Keratinocyte (primary cell): ENCODE results near the gene TPK1. TPM values are rescaled to one million over a fixed set of nuclear protein-coding genes. Genes with fewer than 3 reads are reported as not detected.
A peak's percentile ranks its signal among the peaks of the same experiment; 100 is the strongest.
"Not testable (repeated sequence)": the region's sequence is repeated elsewhere in the genome, so short reads cannot be mapped to it uniquely, and the experiment has no call there.

Experiments
- DNase-seq: peaks from one replicate; pipeline ENCODE4 v3.0.0-alpha.2; 2011; ENCODE audit warnings: low read depth, missing footprints, low spot score
- FAIRE-seq: peaks from 2 replicates; lab custom pipeline; 2011; peaks lifted over from hg19 to GRCh38; lab: Jason Lieb, UNC
- H2AFZ ChIP-seq: 2 replicates; pipeline ENCODE4 v1.6.0; 2012; ENCODE audit warnings: low read length, control low read depth, inconsistent platforms; ENCODE audit not compliant: control insufficient read depth
- H3K27ac ChIP-seq: 2 replicates; pipeline ENCODE4 v1.5.1; 2011; ENCODE audit warnings: low read length; ENCODE audit not compliant: control insufficient read depth, insufficient read depth
- H3K27me3 ChIP-seq: 3 replicates; pipeline ENCODE4 v1.6.0; 2011; ENCODE audit warnings: low read length; ENCODE audit not compliant: control insufficient read depth, insufficient read depth; ENCODE audit errors: extremely low read depth
- H3K36me3 ChIP-seq, 2 experiments: 2 replicates in 1 of 2; 3 replicates in 1 of 2; pipeline ENCODE4 v1.5.1; 2011; ENCODE audit warnings: low read length in 2 of 2, mild to moderate bottlenecking in 1 of 2; ENCODE audit not compliant: control insufficient read depth in 2 of 2, insufficient read depth in 2 of 2; ENCODE audit errors: extremely low read depth in 1 of 2
- H3K4me1 ChIP-seq: 3 replicates; pipeline ENCODE4 v1.5.1; 2011; ENCODE audit warnings: low read length; ENCODE audit not compliant: control insufficient read depth, insufficient read depth; ENCODE audit errors: extremely low read depth
- H3K4me2 ChIP-seq: 3 replicates; pipeline ENCODE4 v1.6.0; 2011; ENCODE audit warnings: low read depth, low read length; ENCODE audit not compliant: control insufficient read depth, insufficient read depth; ENCODE audit errors: extremely low read depth
- H3K4me3 ChIP-seq, 3 experiments: fragments of 200-600 bp in 1 of 3; sonication (generic) in 1 of 3; 2 replicates in 2 of 3; 3 replicates in 1 of 3; pipeline ENCODE4 v1.5.1; 2011 to 2016; ENCODE audit warnings: low read length in 3 of 3, mild to moderate bottlenecking in 3 of 3, control low read depth in 2 of 3, inconsistent platforms in 1 of 3, low read depth in 1 of 3, mixed read lengths in 1 of 3, mixed run types in 1 of 3, moderate library complexity in 1 of 3; ENCODE audit not compliant: control insufficient read depth in 2 of 3, insufficient read depth in 2 of 3; ENCODE audit errors: extremely low read depth in 1 of 3
- H3K79me2 ChIP-seq: 2 replicates; pipeline ENCODE4 v1.6.0; 2012; ENCODE audit warnings: low read length; ENCODE audit not compliant: control insufficient read depth, insufficient read depth
- H3K9ac ChIP-seq: 3 replicates; pipeline ENCODE4 v1.6.0; 2011; ENCODE audit warnings: low read length; ENCODE audit not compliant: control insufficient read depth, insufficient read depth; ENCODE audit errors: extremely low read depth
- H3K9me1 ChIP-seq: 3 replicates; pipeline ENCODE4 v1.6.0; 2011; ENCODE audit warnings: low read length; ENCODE audit not compliant: control insufficient read depth, insufficient read depth; ENCODE audit errors: extremely low read depth
- H3K9me3 ChIP-seq: 2 replicates; pipeline ENCODE4 v1.5.1; 2012; ENCODE audit warnings: low read depth, low read length; ENCODE audit not compliant: control insufficient read depth
- H4K20me1 ChIP-seq: 3 replicates; pipeline ENCODE4 v1.6.0; 2011; ENCODE audit warnings: low read length; ENCODE audit not compliant: control insufficient read depth, insufficient read depth; ENCODE audit errors: extremely low read depth
- EZH2 ChIP-seq: IDR thresholded peaks from one replicate; pipeline ENCODE4 v1.6.1; 2012; ENCODE audit warnings: inconsistent platforms, mild to moderate bottlenecking, low read length, moderate library complexity
- dilution Hi-C: fragments of 300-500 bp; cut with MboI; formaldehyde crosslinking; loops from one replicate; pipeline ENCODE4 v1.7.0; 2020; ENCODE audit warnings: low sequenced_read_pairs; ENCODE audit not compliant: extremely low pct_ligation_motif_present
- polyA plus RNA-seq, 5 experiments: library from polyadenylated mRNA; depleted of rRNA in 3 of 5; stranded (reverse) in 3 of 5; stranded (forward) in 1 of 5; unstranded in 1 of 5; fragments of >200 nt; gene quantifications; 1 replicate in 1 of 5; 2 replicates in 3 of 5; 3 replicates in 1 of 5; pipeline versions ENCODE4 v1.2.1 to v1.2.3, GENCODE V29; 2011 to 2012; ENCODE audit warnings: missing spikeins in 2 of 5, low read depth in 1 of 5, low replicate concordance in 1 of 5
- TF ChIP-seq, protein P1 (sequence below), 3 experiments: IDR thresholded peaks in 1 of 3; conservative IDR thresholded peaks in 1 of 3; optimal IDR thresholded peaks in 1 of 3; 2 replicates in 2 of 3; 3 replicates in 1 of 3; pipeline versions ENCODE3 to v1.5.1; 2011; ENCODE audit warnings: low read length in 3 of 3, mild to moderate bottlenecking in 3 of 3, moderate library complexity in 2 of 3, control low read depth in 1 of 3, inconsistent platforms in 1 of 3; ENCODE audit not compliant: insufficient read depth in 2 of 3; ENCODE audit errors: extremely low read depth in 1 of 3

TPK1 gene
- polyA plus RNA-seq, 1 donor (not counting 4 experiments of a cell fraction or from before 2014, with no cell fraction given), result 1.9 TPM

- no peak for FAIRE-seq
Observed at GRCh38 chr7:144428431-144428830, 407.4 kb downstream of the TPK1 start.

DNA sequence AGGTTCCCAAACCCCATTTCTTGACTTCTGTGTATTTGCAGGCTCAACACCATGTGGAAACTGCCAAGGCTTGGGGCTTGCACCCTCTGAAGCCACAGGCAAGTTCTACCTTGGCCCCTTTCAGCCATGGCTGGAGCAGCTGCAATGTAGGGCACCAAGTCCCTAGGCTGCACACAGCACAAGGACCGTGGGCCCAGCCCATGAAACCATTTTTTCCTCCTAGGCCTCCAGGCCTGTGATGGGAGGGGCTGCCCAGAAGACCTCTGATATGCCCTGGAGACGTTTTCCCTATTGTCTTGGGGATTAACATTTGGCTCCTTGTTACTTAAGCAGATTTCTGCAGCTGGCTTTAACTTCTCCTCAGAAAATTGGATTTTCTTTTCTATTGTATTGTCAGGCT is 408.3 kb downstream of the TPK1 start:
- H3K4me1 ChIP-seq, H3K4me2 ChIP-seq, H3K27ac ChIP-seq, H4K20me1 ChIP-seq, H3K36me3 ChIP-seq, H3K9me1 ChIP-seq, H3K79me2 ChIP-seq, H3K9me3 ChIP-seq, H3K4me3 ChIP-seq, H3K9ac ChIP-seq, H2AFZ ChIP-seq, dilution Hi-C loops, H3K27me3 ChIP-seq, DNase-seq, FAIRE-seq: not testable (repeated sequence)

More at GRCh38 chr7:144428431-144428830, 407.4 kb downstream of the TPK1 start:
- no peak overlapping the region for H3K9ac ChIP-seq
- H3K36me3 ChIP-seq, result no peaks in the 10 kb centered on the region
- H3K27me3 ChIP-seq, result no peaks in the 10 kb centered on the region
- no peaks in the 10 kb centered on the region for H3K4me1 ChIP-seq
- no peak overlapping the region for H3K4me3 ChIP-seq
- H3K27ac ChIP-seq, result no peak overlapping the region
- no peaks in the 10 kb centered on the region for H3K9me3 ChIP-seq
- no peaks in the 10 kb centered on the region for H3K9me1 ChIP-seq
- TF ChIP-seq EZH2, result no peak
- TF ChIP-seq, protein P1, sequence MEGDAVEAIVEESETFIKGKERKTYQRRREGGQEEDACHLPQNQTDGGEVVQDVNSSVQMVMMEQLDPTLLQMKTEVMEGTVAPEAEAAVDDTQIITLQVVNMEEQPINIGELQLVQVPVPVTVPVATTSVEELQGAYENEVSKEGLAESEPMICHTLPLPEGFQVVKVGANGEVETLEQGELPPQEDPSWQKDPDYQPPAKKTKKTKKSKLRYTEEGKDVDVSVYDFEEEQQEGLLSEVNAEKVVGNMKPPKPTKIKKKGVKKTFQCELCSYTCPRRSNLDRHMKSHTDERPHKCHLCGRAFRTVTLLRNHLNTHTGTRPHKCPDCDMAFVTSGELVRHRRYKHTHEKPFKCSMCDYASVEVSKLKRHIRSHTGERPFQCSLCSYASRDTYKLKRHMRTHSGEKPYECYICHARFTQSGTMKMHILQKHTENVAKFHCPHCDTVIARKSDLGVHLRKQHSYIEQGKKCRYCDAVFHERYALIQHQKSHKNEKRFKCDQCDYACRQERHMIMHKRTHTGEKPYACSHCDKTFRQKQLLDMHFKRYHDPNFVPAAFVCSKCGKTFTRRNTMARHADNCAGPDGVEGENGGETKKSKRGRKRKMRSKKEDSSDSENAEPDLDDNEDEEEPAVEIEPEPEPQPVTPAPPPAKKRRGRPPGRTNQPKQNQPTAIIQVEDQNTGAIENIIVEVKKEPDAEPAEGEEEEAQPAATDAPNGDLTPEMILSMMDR (optimal IDR thresholded peaks at IDR 0.05 in 1 of 3, IDR thresholded peaks at IDR 0.05 in 1 of 3, conservative IDR thresholded peaks at IDR 0.05 in 1 of 3; ENCODE audit: extremely low read depth in 1 of 3, insufficient read depth in 2 of 3, low read length in 3 of 3), result no peak
- no peak overlapping the region for H3K4me2 ChIP-seq
- dilution Hi-C loops, result no loop called here
- no peak for DNase-seq
- H2AFZ ChIP-seq, result no peak overlapping the region
- H3K79me2 ChIP-seq, result no peaks in the 10 kb centered on the region
- H4K20me1 ChIP-seq, result no peaks in the 10 kb centered on the region

GRCh38 chr7:144418931-144419330 is 416.9 kb downstream of the TPK1 start:
- H3K9me1 ChIP-seq, H3K9me3 ChIP-seq, H3K27ac ChIP-seq, H3K36me3 ChIP-seq, dilution Hi-C loops, H3K27me3 ChIP-seq, DNase-seq, H3K4me3 ChIP-seq, H3K9ac ChIP-seq, H3K79me2 ChIP-seq, H4K20me1 ChIP-seq: not testable (repeated sequence)
- peak overlapping the region; percentile 22 for H2AFZ ChIP-seq
- peak overlapping the region; percentile 16 for H3K4me2 ChIP-seq
- H3K4me1 ChIP-seq, result peaks cover 22% of the 10 kb centered on the region
- FAIRE-seq, result peak; percentile 23
